ENCODE data around the gene ROGDI. TPM values are rescaled to one million over a fixed set of nuclear protein-coding genes. Genes with fewer than 3 reads are reported as not detected.

The ROGDI gene
- total and polyA plus RNA-seq, 10 of the 15 experiments (the other 5 are each of a cell fraction or from before 2014, with no cell fraction given): 0.40 to 23.5 (median 12.3) TPM

DNA sequence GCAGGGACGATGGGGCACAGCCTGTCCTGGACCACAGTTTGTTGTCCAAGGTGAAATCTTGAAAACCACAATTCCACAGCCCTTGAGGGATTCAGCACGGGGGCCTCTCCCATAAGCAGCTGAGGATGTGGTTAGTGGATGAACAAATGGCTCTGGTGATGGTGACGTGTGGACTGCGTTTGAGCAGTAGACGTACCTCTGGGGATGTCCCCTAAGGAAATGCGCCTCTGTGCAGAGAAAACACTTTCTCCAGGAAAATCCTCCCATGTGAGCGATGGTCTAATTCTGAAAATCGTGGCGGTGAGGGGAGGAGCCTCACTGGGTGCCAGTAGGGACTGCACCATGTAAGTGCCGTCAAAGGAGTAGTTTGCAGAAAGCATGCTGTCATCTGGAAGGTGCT, 11.6 kb downstream of the ROGDI start (continued):
- TF ChIP-seq, protein P1, sequence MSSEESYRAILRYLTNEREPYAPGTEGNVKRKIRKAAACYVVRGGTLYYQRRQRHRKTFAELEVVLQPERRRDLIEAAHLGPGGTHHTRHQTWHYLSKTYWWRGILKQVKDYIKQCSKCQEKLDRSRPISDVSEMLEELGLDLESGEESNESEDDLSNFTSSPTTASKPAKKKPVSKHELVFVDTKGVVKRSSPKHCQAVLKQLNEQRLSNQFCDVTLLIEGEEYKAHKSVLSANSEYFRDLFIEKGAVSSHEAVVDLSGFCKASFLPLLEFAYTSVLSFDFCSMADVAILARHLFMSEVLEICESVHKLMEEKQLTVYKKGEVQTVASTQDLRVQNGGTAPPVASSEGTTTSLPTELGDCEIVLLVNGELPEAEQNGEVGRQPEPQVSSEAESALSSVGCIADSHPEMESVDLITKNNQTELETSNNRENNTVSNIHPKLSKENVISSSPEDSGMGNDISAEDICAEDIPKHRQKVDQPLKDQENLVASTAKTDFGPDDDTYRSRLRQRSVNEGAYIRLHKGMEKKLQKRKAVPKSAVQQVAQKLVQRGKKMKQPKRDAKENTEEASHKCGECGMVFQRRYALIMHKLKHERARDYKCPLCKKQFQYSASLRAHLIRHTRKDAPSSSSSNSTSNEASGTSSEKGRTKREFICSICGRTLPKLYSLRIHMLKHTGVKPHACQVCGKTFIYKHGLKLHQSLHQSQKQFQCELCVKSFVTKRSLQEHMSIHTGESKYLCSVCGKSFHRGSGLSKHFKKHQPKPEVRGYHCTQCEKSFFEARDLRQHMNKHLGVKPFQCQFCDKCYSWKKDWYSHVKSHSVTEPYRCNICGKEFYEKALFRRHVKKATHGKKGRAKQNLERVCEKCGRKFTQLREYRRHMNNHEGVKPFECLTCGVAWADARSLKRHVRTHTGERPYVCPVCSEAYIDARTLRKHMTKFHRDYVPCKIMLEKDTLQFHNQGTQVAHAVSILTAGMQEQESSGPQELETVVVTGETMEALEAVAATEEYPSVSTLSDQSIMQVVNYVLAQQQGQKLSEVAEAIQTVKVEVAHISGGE (CRISPR knock-in tag; IDR thresholded peaks at IDR 0.05): no peak
- TF ChIP-seq, protein P2, sequence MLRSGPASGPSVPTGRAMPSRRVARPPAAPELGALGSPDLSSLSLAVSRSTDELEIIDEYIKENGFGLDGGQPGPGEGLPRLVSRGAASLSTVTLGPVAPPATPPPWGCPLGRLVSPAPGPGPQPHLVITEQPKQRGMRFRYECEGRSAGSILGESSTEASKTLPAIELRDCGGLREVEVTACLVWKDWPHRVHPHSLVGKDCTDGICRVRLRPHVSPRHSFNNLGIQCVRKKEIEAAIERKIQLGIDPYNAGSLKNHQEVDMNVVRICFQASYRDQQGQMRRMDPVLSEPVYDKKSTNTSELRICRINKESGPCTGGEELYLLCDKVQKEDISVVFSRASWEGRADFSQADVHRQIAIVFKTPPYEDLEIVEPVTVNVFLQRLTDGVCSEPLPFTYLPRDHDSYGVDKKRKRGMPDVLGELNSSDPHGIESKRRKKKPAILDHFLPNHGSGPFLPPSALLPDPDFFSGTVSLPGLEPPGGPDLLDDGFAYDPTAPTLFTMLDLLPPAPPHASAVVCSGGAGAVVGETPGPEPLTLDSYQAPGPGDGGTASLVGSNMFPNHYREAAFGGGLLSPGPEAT (IDR thresholded peaks at IDR 0.05; ENCODE audit: low read depth): no peak
- TF ChIP-seq HDAC2 (IDR thresholded peaks at IDR 0.05): no peak
- no peak for TF ChIP-seq MXI1 (IDR thresholded peaks at IDR 0.05; ENCODE audit: low read depth, low read length)
- no peak for TF ChIP-seq STAT1 (conservative IDR thresholded peaks at IDR 0.05)
- TF ChIP-seq RCOR1 (conservative IDR thresholded peaks at IDR 0.05; ENCODE audit: low read depth, low read length): no peak
- TF ChIP-seq ZSCAN29 (IDR thresholded peaks at IDR 0.05): no peak
- no peak for TF ChIP-seq MEF2A (IDR thresholded peaks at IDR 0.05; ENCODE audit: insufficient read depth, low read depth, low read length)
- TF ChIP-seq ZZZ3 (IDR thresholded peaks at IDR 0.05; ENCODE audit: control insufficient read depth, insufficient read length, low read depth): no peak

DNA sequence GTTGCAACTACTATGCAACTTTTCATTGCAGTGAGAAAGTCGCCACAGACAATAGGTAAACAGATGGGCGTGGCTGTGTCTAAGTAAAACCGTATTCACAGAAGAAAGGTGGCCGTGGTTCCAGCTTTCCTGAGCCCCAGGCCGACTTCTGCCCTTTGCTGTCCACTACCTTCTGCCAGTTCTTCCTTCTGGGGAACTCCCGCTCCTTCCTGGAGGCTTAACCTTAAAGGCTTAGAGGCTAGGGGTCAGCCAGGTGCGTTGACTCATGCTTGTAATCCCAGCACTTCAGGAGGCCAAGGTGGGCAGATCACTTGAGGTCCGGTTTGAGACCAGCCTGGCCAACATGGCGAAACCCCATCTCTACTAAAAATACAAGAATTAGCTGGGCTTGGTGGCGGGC, 12.2 kb downstream of the ROGDI start:
- no peak overlapping the region for H3K4me2 ChIP-seq (ENCODE audit: control insufficient read depth, insufficient read depth)
- H2AFZ ChIP-seq (ENCODE audit: control insufficient read depth, low read depth, low read length): no peak overlapping the region
- ATAC-seq (no peak), DNase-seq (ENCODE audit: low read depth, low spot score) (no peak), FAIRE-seq (no peak)
- intact Hi-C loops (cut with micrococcal nuclease; ENCODE audit: unreplicated experiment) (no loop called here), in situ Hi-C loops (cut with MboI) (no loop called here)
- no peaks in the 10 kb centered on the region for H3K4me1 ChIP-seq (ENCODE audit: control insufficient read depth, insufficient read depth, low read length)
- no peaks in the 10 kb centered on the region for H3K9me3 ChIP-seq (replicated peaks; ENCODE audit: control insufficient read depth, insufficient read depth, low read length)
- RAD21 ChIA-PET (ENCODE audit: unreplicated experiment): no interaction called here
- H3K27me3 ChIP-seq (replicated peaks in 1 of 2; ENCODE audit: control insufficient read depth in 2 of 2, insufficient read depth in 2 of 2, low read length in 1 of 2): no peaks in the 10 kb centered on the region
- H3K79me2 ChIP-seq (ENCODE audit: control insufficient read depth, insufficient read depth, low read length): no peaks in the 10 kb centered on the region
- SMC1A ChIA-PET (ENCODE audit: uncharacterized antibody, unreplicated experiment): no interaction called here
- H3K4me3 ChIP-seq: no peak overlapping the region
- 31% methylated on average over 10 of the region's 10 CpGs for WGBS (ENCODE audit: insufficient coverage, insufficient replicate concordance, low lambda C conversion rate, missing lambda C conversion rate)
- POLR2A ChIA-PET: no interaction called here
- H4K20me1 ChIP-seq (ENCODE audit: control insufficient read depth, insufficient read depth): no peaks in the 10 kb centered on the region
- no peak overlapping the region for H3K9ac ChIP-seq (ENCODE audit: control insufficient read depth, insufficient read depth, low read length)
- no peaks in the 10 kb centered on the region for H3K36me3 ChIP-seq (ENCODE audit: control insufficient read depth in 2 of 2, insufficient read depth in 2 of 2, low read length in 1 of 2)
- no peak overlapping the region for H3K27ac ChIP-seq (ENCODE audit: control insufficient read depth, insufficient read depth)
- CTCF ChIA-PET: no interaction called here
- no TSS peak for BruUV-seq (replicated peaks)
- TF ChIP-seq ETV6 (conservative IDR thresholded peaks at IDR 0.05 in 1 of 2, IDR thresholded peaks at IDR 0.05 in 1 of 2; ENCODE audit: borderline replicate concordance in 1 of 2, low read depth in 1 of 2) (no peak), HDAC6 (IDR thresholded peaks at IDR 0.05; ENCODE audit: unreplicated experiment) (no peak), RAD51 (IDR thresholded peaks at IDR 0.05) (no peak)
- TF ChIP-seq, protein P3, sequence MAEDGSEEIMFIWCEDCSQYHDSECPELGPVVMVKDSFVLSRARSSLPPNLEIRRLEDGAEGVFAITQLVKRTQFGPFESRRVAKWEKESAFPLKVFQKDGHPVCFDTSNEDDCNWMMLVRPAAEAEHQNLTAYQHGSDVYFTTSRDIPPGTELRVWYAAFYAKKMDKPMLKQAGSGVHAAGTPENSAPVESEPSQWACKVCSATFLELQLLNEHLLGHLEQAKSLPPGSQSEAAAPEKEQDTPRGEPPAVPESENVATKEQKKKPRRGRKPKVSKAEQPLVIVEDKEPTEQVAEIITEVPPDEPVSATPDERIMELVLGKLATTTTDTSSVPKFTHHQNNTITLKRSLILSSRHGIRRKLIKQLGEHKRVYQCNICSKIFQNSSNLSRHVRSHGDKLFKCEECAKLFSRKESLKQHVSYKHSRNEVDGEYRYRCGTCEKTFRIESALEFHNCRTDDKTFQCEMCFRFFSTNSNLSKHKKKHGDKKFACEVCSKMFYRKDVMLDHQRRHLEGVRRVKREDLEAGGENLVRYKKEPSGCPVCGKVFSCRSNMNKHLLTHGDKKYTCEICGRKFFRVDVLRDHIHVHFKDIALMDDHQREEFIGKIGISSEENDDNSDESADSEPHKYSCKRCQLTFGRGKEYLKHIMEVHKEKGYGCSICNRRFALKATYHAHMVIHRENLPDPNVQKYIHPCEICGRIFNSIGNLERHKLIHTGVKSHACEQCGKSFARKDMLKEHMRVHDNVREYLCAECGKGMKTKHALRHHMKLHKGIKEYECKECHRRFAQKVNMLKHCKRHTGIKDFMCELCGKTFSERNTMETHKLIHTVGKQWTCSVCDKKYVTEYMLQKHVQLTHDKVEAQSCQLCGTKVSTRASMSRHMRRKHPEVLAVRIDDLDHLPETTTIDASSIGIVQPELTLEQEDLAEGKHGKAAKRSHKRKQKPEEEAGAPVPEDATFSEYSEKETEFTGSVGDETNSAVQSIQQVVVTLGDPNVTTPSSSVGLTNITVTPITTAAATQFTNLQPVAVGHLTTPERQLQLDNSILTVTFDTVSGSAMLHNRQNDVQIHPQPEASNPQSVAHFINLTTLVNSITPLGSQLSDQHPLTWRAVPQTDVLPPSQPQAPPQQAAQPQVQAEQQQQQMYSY (CRISPR knock-in tag; IDR thresholded peaks at IDR 0.05): no peak
